AG09309 (cell line): ENCODE results near the gene NLRP9.

Source experiments
- DNase-seq: peaks from one replicate; pipeline ENCODE4 v3.0.0-alpha.2; 2010; ENCODE audit warnings: low read depth
- H3K4me3 ChIP-seq: 2 replicates; pipeline ENCODE4 v1.5.1; 2011; ENCODE audit warnings: mild to moderate bottlenecking, low read depth, low read length, moderate library complexity; ENCODE audit not compliant: control insufficient read depth
- CTCF ChIP-seq: IDR thresholded peaks from 2 replicates; pipeline ENCODE4 v1.5.1; 2011; ENCODE audit warnings: mild to moderate bottlenecking, low read depth, low read length, inconsistent platforms; ENCODE audit not compliant: insufficient read depth, control insufficient read depth; ENCODE audit errors: missing control alignments

The NLRP9 gene

GRCh38 chr19:55691561-55692481 is 46.4 kb downstream of the NLRP9 start:
- no peak for TF ChIP-seq CTCF
- no peak overlapping the region for H3K4me3 ChIP-seq
- DNase-seq, result no peak

GRCh38 chr19:55690769-55691545 is 47.2 kb downstream of the NLRP9 start:
- no peak overlapping the region for H3K4me3 ChIP-seq
- TF ChIP-seq CTCF, result no peak
- no peak for DNase-seq

- H3K4me3 ChIP-seq, result no peak overlapping the region
- no peak for DNase-seq
- TF ChIP-seq CTCF, result no peak
Observed at GRCh38 chr19:55690109-55690768, 48.0 kb downstream of the NLRP9 start.

- no peak overlapping the region for H3K4me3 ChIP-seq
- no peak for DNase-seq
- TF ChIP-seq CTCF, result no peak
Observed at GRCh38 chr19:55689411-55690108, 48.6 kb downstream of the NLRP9 start.

GRCh38 chr19:55688422-55689218 is 49.6 kb downstream of the NLRP9 start:
- no peak for DNase-seq
- TF ChIP-seq CTCF, result no peak
- H3K4me3 ChIP-seq, result no peak overlapping the region
